DOHH2 (cell line): ENCODE results near the gene WWC1.

Experiments
- H3F3A ChIP-seq: fragments of 200-600 bp; sonication (generic), shearing (Covaris generic); 2 replicates; pipeline ENCODE4 v1.6.0; 2016; ENCODE audit warnings: antibody characterized with exemption, mild to moderate bottlenecking; ENCODE audit not compliant: control insufficient read depth, insufficient read depth
- H3K27ac ChIP-seq: fragments of 200-600 bp; sonication (generic); 2 replicates; pipeline ENCODE4 v1.5.1; 2014; ENCODE audit warnings: low read depth, mild to moderate bottlenecking, low read length, moderate library complexity
- H3K27me3 ChIP-seq: fragments of 200-600 bp; sonication (generic); 2 replicates; pipeline ENCODE4 v1.6.1; 2014; ENCODE audit warnings: mild to moderate bottlenecking, low read length, mixed read lengths; ENCODE audit not compliant: control insufficient read depth
- H3K36me3 ChIP-seq: fragments of 200-600 bp; sonication (generic); 2 replicates; pipeline ENCODE4 v1.6.1; 2014; ENCODE audit warnings: mild to moderate bottlenecking, low read length, moderate library complexity, mixed read lengths; ENCODE audit not compliant: control insufficient read depth
- H3K4me1 ChIP-seq: fragments of 200-600 bp; sonication (generic); 2 replicates; pipeline ENCODE4 v1.6.1; 2014; ENCODE audit warnings: mild to moderate bottlenecking, low read length, mixed read lengths; ENCODE audit not compliant: control insufficient read depth
- H3K4me2 ChIP-seq: fragments of 200-600 bp; sonication (generic); 2 replicates; pipeline ENCODE4 v1.6.0; 2014; ENCODE audit warnings: mild to moderate bottlenecking, low read length, moderate library complexity
- H3K4me3 ChIP-seq: fragments of 200-600 bp; sonication (generic); 2 replicates; pipeline ENCODE4 v1.5.1; 2014; ENCODE audit warnings: mild to moderate bottlenecking, low read length, mixed read lengths
- H3K79me2 ChIP-seq: fragments of 200-600 bp; sonication (generic); 2 replicates; pipeline ENCODE4 v1.6.1; 2014; ENCODE audit warnings: mild to moderate bottlenecking, low read length, mixed read lengths; ENCODE audit not compliant: control insufficient read depth
- H3K9me2 ChIP-seq: fragments of 200-600 bp; sonication (generic); replicated peaks from 2 replicates; pipeline ENCODE4 v1.6.1; 2014; ENCODE audit warnings: mild to moderate bottlenecking, low read length, mixed read lengths; ENCODE audit not compliant: control insufficient read depth
- H3K9me3 ChIP-seq: fragments of 200-600 bp; sonication (generic); 2 replicates; pipeline ENCODE4 v1.6.1; 2014; ENCODE audit warnings: antibody characterized with exemption, low read length, mixed read lengths; ENCODE audit not compliant: control insufficient read depth, insufficient read depth
- H4K20me1 ChIP-seq: fragments of 200-600 bp; sonication (generic); 2 replicates; pipeline ENCODE4 v1.6.0; 2014; ENCODE audit warnings: low read depth, mild to moderate bottlenecking, antibody characterized with exemption, low read length, moderate library complexity; ENCODE audit not compliant: control insufficient read depth, insufficient read depth
- EZH2phosphoT487 ChIP-seq: fragments of 200-600 bp; sonication (generic); IDR thresholded peaks from 2 replicates; pipeline ENCODE4 v1.6.1; 2017; ENCODE audit warnings: borderline replicate concordance, mild to moderate bottlenecking, antibody characterized with exemption, low read length, moderate library complexity, mixed read lengths
- TF ChIP-seq, protein P1 (sequence below): fragments of 200-600 bp; sonication (generic); IDR thresholded peaks from one replicate; pipeline ENCODE4 v1.5.1; 2014; ENCODE audit warnings: antibody characterized with exemption, mild to moderate bottlenecking, low read depth, low read length; ENCODE audit not compliant: poor library complexity, severe bottlenecking

Gene WWC1

DNA sequence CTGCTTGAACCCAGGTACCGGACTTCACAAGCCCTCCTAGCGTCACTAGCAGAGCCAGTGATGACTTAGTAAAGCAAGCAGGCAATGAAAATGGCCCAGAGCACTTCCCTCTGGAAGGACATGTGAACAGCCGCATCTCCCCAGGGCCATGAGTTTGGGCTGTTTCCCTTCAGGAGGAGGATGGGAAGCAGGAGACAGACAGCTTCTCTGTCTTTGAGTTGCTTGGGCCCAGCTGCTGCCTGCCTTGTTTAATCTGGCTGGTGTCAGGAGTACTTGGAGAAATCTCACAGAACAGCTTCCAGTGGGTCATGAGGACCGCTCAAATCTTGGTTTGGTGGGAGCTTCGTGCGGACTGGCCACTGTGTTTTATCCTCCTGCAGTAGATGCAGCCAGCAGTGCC lies 25.4 kb upstream of the WWC1 start:
- no peak for TF ChIP-seq EZH2phosphoT487
- TF ChIP-seq, protein P1, sequence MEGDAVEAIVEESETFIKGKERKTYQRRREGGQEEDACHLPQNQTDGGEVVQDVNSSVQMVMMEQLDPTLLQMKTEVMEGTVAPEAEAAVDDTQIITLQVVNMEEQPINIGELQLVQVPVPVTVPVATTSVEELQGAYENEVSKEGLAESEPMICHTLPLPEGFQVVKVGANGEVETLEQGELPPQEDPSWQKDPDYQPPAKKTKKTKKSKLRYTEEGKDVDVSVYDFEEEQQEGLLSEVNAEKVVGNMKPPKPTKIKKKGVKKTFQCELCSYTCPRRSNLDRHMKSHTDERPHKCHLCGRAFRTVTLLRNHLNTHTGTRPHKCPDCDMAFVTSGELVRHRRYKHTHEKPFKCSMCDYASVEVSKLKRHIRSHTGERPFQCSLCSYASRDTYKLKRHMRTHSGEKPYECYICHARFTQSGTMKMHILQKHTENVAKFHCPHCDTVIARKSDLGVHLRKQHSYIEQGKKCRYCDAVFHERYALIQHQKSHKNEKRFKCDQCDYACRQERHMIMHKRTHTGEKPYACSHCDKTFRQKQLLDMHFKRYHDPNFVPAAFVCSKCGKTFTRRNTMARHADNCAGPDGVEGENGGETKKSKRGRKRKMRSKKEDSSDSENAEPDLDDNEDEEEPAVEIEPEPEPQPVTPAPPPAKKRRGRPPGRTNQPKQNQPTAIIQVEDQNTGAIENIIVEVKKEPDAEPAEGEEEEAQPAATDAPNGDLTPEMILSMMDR = no peak
- H3K27ac ChIP-seq = no peak overlapping the region
- no peaks in the 10 kb centered on the region for H3K36me3 ChIP-seq
- no peaks in the 10 kb centered on the region for H3F3A ChIP-seq
- no peaks in the 10 kb centered on the region for H3K9me2 ChIP-seq
- H3K9me3 ChIP-seq = no peaks in the 10 kb centered on the region
- no peaks in the 10 kb centered on the region for H3K27me3 ChIP-seq
- H4K20me1 ChIP-seq = no peaks in the 10 kb centered on the region
- peaks cover 4% of the 10 kb centered on the region; the same call in 1 of the 2 replicates for H3K4me1 ChIP-seq
- H3K79me2 ChIP-seq = no peaks in the 10 kb centered on the region
- no peak overlapping the region for H3K4me2 ChIP-seq
- no peak overlapping the region for H3K4me3 ChIP-seq

DNA sequence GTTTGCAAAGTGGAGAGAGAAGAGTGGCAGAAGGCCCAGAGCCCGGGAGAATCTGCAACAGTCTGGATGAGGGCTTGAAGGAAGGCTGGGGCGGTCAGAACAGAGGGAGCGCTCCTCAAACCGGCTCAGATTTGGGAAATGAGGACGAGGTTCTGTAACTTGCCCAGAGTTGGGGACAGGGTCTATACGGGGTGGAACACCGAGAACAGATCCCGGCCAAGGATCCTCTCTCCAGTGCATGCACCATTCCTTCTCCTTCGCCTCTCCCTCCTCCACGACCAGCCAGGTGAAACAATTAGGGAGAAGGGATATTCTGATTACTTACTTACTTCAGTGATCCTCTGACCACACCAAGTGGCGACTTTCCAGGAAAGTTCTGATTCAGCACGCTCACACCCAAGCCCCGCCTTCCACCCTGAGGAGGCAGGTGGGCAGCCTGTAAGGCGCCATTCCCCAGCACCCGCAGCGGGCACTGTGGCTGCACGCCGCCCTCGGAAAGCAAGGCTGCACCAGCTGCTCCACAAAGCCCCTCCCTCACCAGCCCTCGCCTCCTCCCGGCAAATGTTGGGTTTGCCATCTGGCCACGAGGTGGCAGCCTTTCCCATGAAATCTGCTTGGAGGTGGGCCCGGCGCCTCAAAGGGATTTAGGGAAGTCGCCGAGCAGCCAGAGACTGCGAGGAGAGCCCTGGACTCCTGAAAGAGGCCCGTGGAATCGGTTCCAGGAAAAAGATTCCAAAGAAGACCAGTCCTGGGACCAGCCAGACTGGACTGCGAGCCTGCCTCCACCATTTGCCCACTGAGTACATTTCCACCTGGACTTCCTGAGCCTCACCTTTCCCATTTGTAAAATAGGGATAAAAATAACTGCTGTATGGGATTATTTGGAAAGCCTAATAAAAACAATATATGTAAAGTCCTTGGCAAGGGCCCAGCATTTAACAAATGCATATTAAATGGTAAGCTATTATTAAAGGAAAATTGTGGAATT lies 22.2 kb upstream of the WWC1 start:
- TF ChIP-seq, protein P1 = peak; percentile 84
- TF ChIP-seq EZH2phosphoT487 = no peak
- H3K9me2 ChIP-seq = no peaks in the 10 kb centered on the region
- peak overlapping the region; percentile 48 for H3K4me2 ChIP-seq
- H3K27ac ChIP-seq = no peak overlapping the region
- no peaks in the 10 kb centered on the region for H4K20me1 ChIP-seq
- no peaks in the 10 kb centered on the region for H3K79me2 ChIP-seq
- H3F3A ChIP-seq = no peaks in the 10 kb centered on the region
- H3K36me3 ChIP-seq = no peaks in the 10 kb centered on the region
- H3K9me3 ChIP-seq = no peaks in the 10 kb centered on the region
- peaks cover 4% of the 10 kb centered on the region; the same call in 1 of the 2 replicates for H3K4me1 ChIP-seq
- H3K27me3 ChIP-seq = no peaks in the 10 kb centered on the region
- H3K4me3 ChIP-seq = peak overlapping the region; percentile 14; the same call in 1 of the 2 replicates

DNA sequence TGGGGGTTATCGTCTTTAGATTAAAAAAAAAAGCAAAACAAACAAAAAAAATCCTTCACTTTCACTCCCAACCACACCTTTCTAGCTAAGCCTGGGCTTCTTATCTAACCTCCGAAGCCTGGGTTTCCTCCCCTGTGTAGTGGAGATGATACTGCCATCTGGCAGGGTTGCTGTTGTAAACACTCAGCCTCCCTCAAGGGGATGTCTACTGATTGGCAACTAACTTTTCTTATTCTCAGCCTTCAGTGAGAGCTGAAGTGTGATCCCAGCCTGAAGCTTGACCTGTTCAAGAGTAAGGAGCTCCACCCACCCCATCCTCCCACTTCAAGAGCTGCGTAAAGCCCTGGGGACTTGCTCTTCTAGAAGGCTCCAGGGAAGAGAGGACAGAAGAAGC lies 21.5 kb upstream of the WWC1 start:
- Histone ChIP-seq H3K4me2 (no peak overlapping the region; the same call in 1 of the 2 replicates), H3K27me3 (no peaks in the 10 kb centered on the region), H3K9me2 (no peaks in the 10 kb centered on the region), H4K20me1 (no peaks in the 10 kb centered on the region), H3K4me3 (no peak overlapping the region), H3K9me3 (no peaks in the 10 kb centered on the region), H3K4me1 (peaks cover 4% of the 10 kb centered on the region; the same call in 1 of the 2 replicates), H3K27ac (no peak overlapping the region), H3K79me2 (no peaks in the 10 kb centered on the region), H3F3A (no peaks in the 10 kb centered on the region), H3K36me3 (no peaks in the 10 kb centered on the region)
- no peak for TF ChIP-seq EZH2phosphoT487
- TF ChIP-seq, protein P1 = no peak
